CD4-positive, alpha-beta T cell treated with Interleukin-4 for 1 hour (primary cell): ENCODE results near the gene CIB2.

Experiments used
- DNase-seq, 2 donors: peaks; one replicate each; pipeline ENCODE4 v3.0.0-alpha.2; 2020 to 2022

Gene CIB2

GRCh38 chr15:78105476-78106241 lies 25.6 kb downstream of the CIB2 start:
- no peak for DNase-seq

GRCh38 chr15:78104566-78105475 lies 26.4 kb downstream of the CIB2 start:
- DNase-seq, result no peak

- DNase-seq, result no peak
These were observed 27.1 kb downstream of the CIB2 start for GRCh38 chr15:78104119-78104479.

GRCh38 chr15:78103406-78104118 lies 27.7 kb downstream of the CIB2 start:
- peak; percentile 54 to 67 for DNase-seq

GRCh38 chr15:78102741-78103140 lies 28.5 kb downstream of the CIB2 start:
- no peak for DNase-seq

GRCh38 chr15:78102211-78102610 lies 29.0 kb downstream of the CIB2 start:
- no peak for DNase-seq

- DNase-seq, result no peak
These were observed 29.7 kb downstream of the CIB2 start for GRCh38 chr15:78101423-78102105.

GRCh38 chr15:78100886-78101285 lies 30.4 kb downstream of the CIB2 start:
- DNase-seq, result no peak

- DNase-seq, result no peak
These were observed 33.0 kb downstream of the CIB2 start for GRCh38 chr15:78098131-78098755.

GRCh38 chr15:78097667-78098066 lies 33.6 kb downstream of the CIB2 start:
- DNase-seq, result no peak

- no peak for DNase-seq
These were observed 37.8 kb downstream of the CIB2 start for GRCh38 chr15:78093242-78094020.

- DNase-seq, result no peak
These were observed 38.8 kb downstream of the CIB2 start, which contains the start of gene SH2D7 for GRCh38 chr15:78092261-78093041. Gene SH2D7 (plus strand): TSS chr15:78092561. CDS start chr15:78092585, 24 bp downstream.

- no peak for DNase-seq
These were observed 40.7 kb downstream of the CIB2 start for GRCh38 chr15:78090422-78091063.

GRCh38 chr15:78088773-78089080 lies 42.5 kb downstream of the CIB2 start:
- no peak for DNase-seq

GRCh38 chr15:78087951-78088772 lies 43.1 kb downstream of the CIB2 start:
- peak in 1 of 2 donors; percentile 25 for DNase-seq

- no peak for DNase-seq
These were observed 45.3 kb downstream of the CIB2 start for GRCh38 chr15:78085928-78086327.

GRCh38 chr15:78084449-78084750 lies 46.8 kb downstream of the CIB2 start:
- no peak for DNase-seq

GRCh38 chr15:78083687-78084448 lies 47.4 kb downstream of the CIB2 start:
- DNase-seq, result no peak

GRCh38 chr15:78083186-78083585 lies 48.1 kb downstream of the CIB2 start:
- DNase-seq, result no peak
